ENCODE results near the gene EML4. TPM values are rescaled to one million over a fixed set of nuclear protein-coding genes. Genes with fewer than 3 reads are reported as not detected.

Gene EML4
- total and polyA plus RNA-seq, 2 of the 13 experiments (the other 11 are each of a cell fraction or from before 2014, with no cell fraction given) = 243 to 476 TPM

DNA sequence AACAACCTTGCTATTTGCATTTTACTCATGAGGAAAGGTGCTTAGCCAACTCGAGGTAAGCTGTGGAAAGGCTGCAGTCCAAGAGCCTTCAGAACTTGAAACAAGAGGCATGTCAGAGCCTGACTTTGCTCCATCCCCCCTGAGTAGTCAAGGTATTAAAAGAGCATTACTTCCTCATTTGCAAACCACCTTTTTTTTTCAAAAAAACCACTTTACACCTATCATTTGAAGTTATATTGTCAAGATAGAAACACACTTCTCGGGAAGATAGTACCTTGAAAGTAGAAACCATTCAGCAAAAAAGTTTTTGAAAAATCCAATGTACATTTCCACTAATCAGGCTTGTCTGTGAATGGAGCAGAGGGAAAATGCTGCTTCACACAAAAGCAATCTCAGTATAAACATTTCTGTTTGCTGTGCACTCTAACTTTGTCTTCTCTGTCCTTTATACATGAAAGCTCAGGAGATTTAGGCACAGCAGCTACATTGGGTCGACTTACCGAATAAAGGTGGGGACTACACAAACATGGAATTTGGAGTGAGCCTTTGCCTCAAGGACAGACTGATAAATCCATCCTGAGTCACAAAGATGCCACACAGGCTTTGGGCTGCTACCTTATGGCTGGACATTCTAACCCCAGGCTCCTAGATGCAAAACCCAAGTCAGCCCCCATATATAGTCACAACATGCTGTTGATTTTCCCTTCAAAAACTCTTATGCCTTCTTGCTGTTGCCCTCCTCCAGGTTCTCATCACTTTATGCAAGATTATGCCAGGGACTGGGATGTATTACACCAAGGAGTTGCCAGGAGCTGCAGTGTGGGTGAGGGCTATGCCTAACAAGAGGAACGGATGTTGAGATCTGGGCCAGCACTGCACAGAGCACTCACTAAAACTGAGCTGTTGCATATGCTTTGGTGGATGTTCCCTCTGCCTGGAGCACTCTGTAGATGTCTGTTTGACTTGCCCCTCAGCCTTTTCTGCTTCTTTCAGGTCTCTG is 41.4 kb upstream of the EML4 start (continued):
- TF ChIP-seq, protein P1, sequence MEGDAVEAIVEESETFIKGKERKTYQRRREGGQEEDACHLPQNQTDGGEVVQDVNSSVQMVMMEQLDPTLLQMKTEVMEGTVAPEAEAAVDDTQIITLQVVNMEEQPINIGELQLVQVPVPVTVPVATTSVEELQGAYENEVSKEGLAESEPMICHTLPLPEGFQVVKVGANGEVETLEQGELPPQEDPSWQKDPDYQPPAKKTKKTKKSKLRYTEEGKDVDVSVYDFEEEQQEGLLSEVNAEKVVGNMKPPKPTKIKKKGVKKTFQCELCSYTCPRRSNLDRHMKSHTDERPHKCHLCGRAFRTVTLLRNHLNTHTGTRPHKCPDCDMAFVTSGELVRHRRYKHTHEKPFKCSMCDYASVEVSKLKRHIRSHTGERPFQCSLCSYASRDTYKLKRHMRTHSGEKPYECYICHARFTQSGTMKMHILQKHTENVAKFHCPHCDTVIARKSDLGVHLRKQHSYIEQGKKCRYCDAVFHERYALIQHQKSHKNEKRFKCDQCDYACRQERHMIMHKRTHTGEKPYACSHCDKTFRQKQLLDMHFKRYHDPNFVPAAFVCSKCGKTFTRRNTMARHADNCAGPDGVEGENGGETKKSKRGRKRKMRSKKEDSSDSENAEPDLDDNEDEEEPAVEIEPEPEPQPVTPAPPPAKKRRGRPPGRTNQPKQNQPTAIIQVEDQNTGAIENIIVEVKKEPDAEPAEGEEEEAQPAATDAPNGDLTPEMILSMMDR (CRISPR knock-in tag; IDR thresholded peaks at IDR 0.05) = 0 out of 2 replicates have a peak, but pooled peaks have one; percentile 8
- TF ChIP-seq REL (CRISPR knock-in tag; conservative IDR thresholded peaks at IDR 0.05) (no peak), ZNF383 (CRISPR knock-in tag; IDR thresholded peaks at IDR 0.05; ENCODE audit: borderline replicate concordance) (no peak), SSRP1 (CRISPR knock-in tag; IDR thresholded peaks at IDR 0.05) (no peak), ZNF337 (CRISPR knock-in tag; IDR thresholded peaks at IDR 0.05; ENCODE audit: borderline replicate concordance, low read depth) (no peak), DPF2 (CRISPR knock-in tag; IDR thresholded peaks at IDR 0.05; ENCODE audit: borderline replicate concordance, low read depth) (peak; percentile 71; the same call in 1 of the 2 replicates), CREB1 (IDR thresholded peaks at IDR 0.05) (no peak), CREB1 (CRISPR knock-in tag; IDR thresholded peaks at IDR 0.05) (peak; percentile 61; the same call in 1 of the 2 replicates), PHF8 (CRISPR knock-in tag; IDR thresholded peaks at IDR 0.05) (no peak), GPN1 (CRISPR knock-in tag; IDR thresholded peaks at IDR 0.05; ENCODE audit: borderline replicate concordance) (no peak), ZNF75D (CRISPR knock-in tag; IDR thresholded peaks at IDR 0.05; ENCODE audit: borderline replicate concordance) (no peak), WIZ (CRISPR knock-in tag; IDR thresholded peaks at IDR 0.05) (no peak), FOXJ3 (CRISPR knock-in tag; IDR thresholded peaks at IDR 0.05; ENCODE audit: borderline replicate concordance) (peak; percentile 89), BCLAF1 (IDR thresholded peaks at IDR 0.05) (no peak), MATR3 (CRISPR knock-in tag; IDR thresholded peaks at IDR 0.05) (no peak), PLRG1 (conservative IDR thresholded peaks at IDR 0.05) (no peak)
- TF ChIP-seq, protein P2, sequence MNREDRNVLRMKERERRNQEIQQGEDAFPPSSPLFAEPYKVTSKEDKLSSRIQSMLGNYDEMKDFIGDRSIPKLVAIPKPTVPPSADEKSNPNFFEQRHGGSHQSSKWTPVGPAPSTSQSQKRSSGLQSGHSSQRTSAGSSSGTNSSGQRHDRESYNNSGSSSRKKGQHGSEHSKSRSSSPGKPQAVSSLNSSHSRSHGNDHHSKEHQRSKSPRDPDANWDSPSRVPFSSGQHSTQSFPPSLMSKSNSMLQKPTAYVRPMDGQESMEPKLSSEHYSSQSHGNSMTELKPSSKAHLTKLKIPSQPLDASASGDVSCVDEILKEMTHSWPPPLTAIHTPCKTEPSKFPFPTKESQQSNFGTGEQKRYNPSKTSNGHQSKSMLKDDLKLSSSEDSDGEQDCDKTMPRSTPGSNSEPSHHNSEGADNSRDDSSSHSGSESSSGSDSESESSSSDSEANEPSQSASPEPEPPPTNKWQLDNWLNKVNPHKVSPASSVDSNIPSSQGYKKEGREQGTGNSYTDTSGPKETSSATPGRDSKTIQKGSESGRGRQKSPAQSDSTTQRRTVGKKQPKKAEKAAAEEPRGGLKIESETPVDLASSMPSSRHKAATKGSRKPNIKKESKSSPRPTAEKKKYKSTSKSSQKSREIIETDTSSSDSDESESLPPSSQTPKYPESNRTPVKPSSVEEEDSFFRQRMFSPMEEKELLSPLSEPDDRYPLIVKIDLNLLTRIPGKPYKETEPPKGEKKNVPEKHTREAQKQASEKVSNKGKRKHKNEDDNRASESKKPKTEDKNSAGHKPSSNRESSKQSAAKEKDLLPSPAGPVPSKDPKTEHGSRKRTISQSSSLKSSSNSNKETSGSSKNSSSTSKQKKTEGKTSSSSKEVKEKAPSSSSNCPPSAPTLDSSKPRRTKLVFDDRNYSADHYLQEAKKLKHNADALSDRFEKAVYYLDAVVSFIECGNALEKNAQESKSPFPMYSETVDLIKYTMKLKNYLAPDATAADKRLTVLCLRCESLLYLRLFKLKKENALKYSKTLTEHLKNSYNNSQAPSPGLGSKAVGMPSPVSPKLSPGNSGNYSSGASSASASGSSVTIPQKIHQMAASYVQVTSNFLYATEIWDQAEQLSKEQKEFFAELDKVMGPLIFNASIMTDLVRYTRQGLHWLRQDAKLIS (CRISPR knock-in tag; IDR thresholded peaks at IDR 0.05) = peak; percentile 94

All from HepG2 (cell line).